Fibroblast of villous mesenchyme (primary cell): ENCODE data around the gene CNST. TPM values are rescaled to one million over a fixed set of nuclear protein-coding genes. Genes with fewer than 3 reads are reported as not detected.
"Not testable (repeated sequence)": the region's sequence is repeated elsewhere in the genome, so short reads cannot be mapped to it uniquely, and the experiment has no call there.

Experiments used
- DNase-seq: peaks from one replicate; pipeline ENCODE4 v3.0.0-alpha.2; 2010; ENCODE audit warnings: low read depth
- H3K4me3 ChIP-seq: 2 replicates; pipeline ENCODE4 v1.5.1; 2011; ENCODE audit warnings: low read depth, mild to moderate bottlenecking, low read length
- total RNA-seq: library from RNA; depleted of rRNA; stranded (reverse); fragments of >200 nt; gene quantifications from 2 replicates; pipeline ENCODE4 v1.2.3, GENCODE V29; 2012
- TF ChIP-seq, protein P1 (sequence below): IDR thresholded peaks from 2 replicates; pipeline ENCODE4 v1.5.1; 2012; ENCODE audit warnings: low read depth, mild to moderate bottlenecking, low read length; ENCODE audit not compliant: insufficient read depth

Gene CNST
- total RNA-seq, 1 donor, result 44.0 TPM

DNA sequence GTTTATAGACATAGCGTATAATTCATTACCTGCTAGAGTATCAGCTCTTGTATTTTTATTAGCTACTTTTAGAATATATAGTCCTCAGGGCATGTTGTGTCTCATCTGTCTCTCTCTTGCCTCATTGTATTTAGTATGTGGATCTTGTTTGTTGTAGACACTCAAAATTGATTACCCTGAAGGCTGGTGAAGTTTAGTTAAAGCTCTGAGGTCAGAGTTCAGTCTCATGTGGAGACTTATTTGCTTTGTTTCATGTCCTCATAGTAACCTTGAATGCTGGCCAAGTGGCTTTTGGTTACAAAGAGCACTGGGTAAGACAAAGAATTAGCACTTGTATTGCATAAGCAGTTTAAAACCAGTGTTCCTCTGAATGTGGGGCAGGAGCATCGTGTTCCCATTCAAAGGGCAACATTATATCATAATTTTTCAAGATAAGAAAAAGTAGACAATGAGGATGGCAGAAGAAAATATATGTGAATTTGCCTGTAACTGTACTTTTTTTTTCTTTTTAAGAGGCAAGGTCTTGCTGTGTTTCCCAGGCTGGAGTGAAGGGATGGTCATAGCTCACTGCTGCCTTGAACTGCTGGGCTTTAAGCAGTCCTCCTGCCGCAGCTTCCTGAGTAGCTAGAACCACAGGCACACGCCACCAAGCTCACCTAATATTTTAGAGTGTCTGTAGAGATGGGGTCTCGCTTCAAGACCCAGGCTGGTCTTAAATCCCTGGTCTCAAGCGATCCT is 17.4 kb downstream of the CNST start:
- peak; percentile 68 for DNase-seq
- no peak overlapping the region for H3K4me3 ChIP-seq
- TF ChIP-seq, protein P1, sequence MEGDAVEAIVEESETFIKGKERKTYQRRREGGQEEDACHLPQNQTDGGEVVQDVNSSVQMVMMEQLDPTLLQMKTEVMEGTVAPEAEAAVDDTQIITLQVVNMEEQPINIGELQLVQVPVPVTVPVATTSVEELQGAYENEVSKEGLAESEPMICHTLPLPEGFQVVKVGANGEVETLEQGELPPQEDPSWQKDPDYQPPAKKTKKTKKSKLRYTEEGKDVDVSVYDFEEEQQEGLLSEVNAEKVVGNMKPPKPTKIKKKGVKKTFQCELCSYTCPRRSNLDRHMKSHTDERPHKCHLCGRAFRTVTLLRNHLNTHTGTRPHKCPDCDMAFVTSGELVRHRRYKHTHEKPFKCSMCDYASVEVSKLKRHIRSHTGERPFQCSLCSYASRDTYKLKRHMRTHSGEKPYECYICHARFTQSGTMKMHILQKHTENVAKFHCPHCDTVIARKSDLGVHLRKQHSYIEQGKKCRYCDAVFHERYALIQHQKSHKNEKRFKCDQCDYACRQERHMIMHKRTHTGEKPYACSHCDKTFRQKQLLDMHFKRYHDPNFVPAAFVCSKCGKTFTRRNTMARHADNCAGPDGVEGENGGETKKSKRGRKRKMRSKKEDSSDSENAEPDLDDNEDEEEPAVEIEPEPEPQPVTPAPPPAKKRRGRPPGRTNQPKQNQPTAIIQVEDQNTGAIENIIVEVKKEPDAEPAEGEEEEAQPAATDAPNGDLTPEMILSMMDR, result no peak

DNA sequence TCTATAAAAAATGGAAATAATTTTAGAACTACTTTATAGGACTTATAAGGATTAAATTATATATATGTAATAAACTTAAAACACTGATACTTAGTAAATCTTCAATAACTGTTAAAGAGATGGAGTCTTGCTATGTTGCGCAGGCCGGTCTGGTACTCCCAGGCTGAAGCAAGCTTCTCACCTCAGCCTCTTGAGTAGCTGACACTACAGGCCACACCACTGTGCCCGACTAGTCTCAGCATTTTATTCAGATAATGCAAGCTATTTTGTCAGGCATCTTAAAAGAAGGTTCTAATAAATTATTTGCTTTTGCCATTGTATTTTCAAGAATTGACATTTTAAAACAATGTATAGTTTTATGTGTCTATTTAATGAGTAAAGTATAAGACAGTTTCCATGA is 20.8 kb downstream of the CNST start:
- TF ChIP-seq, protein P1, result no peak
- H3K4me3 ChIP-seq, result no peak overlapping the region
- DNase-seq, result no peak

DNA sequence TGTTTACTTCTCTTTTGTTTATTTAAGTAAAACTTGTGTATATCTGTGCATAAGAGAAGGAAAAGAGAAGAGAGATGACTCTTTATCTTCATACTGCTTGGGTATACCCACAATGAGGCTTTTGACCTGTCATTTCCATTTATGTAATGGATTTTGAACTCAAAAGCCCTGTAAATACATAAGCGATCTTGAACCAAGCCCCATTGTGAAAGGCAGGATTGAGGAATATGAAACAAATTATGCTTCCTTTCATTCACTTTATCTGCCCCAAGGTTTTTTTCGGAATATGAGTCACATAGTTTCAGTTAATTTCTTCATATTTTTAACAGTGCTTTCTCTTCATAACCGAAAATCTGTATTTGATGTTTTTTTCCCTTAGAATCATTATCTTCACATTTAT is 21.4 kb downstream of the CNST start:
- peak; percentile 76 for DNase-seq
- TF ChIP-seq, protein P1, result no peak

DNA sequence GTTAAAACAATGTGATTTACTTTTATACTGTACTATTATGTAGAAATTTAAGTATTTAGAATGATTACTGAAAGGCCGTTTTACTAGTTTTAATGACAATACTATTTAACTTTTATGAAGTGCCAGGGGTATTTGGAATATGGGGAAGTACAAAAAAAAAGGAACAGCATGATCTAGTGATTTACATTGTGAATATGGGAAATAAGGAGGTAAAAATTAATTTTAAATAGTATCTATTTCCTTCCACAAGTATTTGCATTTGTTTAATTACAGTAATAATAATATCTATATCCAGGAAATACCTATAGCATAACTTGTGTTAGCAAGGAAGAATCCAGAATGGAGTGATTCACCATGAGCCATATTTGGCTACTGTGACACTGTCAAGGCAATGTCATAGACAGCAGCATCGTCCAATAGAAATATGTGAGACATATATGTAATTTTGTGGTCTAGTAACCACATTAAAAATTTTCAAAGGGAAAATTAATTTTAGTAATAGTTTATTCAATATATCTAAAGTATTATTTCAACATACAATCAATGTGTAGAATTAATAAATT is 22.0 kb downstream of the CNST start:
- TF ChIP-seq, protein P1, result no peak
- DNase-seq, result no peak
- no peak overlapping the region for H3K4me3 ChIP-seq

More for the DNA sequence above, 21.4 kb downstream of the CNST start:
- H3K4me3 ChIP-seq, result no peak overlapping the region

DNA sequence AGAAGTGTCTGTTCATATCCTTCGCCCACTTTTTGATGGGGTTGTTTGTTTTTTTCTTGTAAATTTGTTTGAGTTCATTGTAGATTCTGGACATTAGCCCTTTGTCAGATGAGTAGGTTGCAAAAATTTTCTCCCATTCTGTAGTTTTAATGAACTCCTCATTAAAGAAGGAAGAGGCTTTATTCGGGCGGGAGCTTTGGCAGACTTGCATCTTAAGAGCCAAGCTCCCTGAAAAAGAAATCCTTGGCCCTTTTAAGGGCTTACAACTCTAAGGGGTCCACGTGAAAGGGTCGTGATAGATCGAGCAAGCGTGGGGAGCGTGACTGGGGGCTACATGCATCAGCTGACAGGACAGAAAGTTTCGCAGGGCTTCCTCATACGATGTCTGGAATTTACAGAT is 23.7 kb downstream of the CNST start:
- not testable (repeated sequence) for DNase-seq, H3K4me3 ChIP-seq

DNA sequence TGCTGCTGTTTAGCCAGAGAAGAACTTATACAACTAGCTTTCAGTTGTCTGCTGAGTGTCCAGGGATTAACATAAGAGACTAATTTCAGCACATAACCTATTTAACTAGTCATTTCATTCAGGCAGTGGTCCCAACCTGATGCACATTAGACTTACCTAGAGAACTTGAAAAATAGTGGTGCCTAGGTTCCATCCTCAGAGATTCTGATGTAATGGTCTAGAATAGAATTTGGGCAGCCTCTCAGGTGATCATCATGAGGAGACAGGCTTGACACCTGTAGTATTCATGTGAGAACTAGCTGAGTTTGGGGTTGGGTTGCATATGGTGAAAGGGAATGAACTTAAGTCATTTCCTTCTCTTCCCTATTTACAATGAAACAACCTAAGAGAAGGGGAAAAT is 24.8 kb downstream of the CNST start:
- DNase-seq, result no peak
- TF ChIP-seq, protein P1, result no peak

DNA sequence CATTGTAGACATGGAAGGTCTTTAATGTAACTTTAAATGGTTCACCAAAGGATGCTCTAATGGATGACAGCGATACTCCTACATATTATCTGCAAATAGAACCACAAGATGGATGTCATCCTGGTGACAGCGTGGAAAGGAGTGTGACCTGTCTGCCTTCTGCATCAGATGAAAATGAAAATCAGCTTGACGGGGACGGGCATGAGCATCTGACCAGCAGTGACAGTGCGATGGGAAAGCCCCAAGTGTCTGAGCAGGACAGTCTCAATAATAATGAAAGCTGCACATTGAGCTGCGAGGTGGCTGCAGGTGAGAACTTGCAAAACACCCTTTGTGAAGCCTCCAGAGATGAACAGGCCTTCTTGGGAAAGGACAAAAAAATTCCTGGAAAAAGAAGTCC is 25.2 kb downstream of the CNST start:
- no peak for DNase-seq
- H3K4me3 ChIP-seq, result no peak overlapping the region
- TF ChIP-seq, protein P1, result no peak

More for the DNA sequence above, 24.8 kb downstream of the CNST start:
- no peak overlapping the region for H3K4me3 ChIP-seq
